GM12878 (cell line): ENCODE measurements around the gene MCEMP1. TPM values are rescaled to one million over a fixed set of nuclear protein-coding genes. Genes with fewer than 3 reads are reported as not detected.

ENCODE experiments used
- ATAC-seq: fragments of 200-7000 bp; cut with Tn5 transposase; 3 replicates; pipeline ENCODE4 v1.9.1; 2020; ENCODE audit warnings: mild to moderate bottlenecking, moderate library complexity
- BruUV-seq: library from RNA; stranded (reverse); fragments of 400-500 nt; replicated peaks from 2 replicates; lab custom pipeline; 2021; lab: Mats Ljungman, UMichigan
- CTCF ChIA-PET: fragments of 300-600 bp; sonication (Branson Sonifier 250); formaldehyde crosslinking; extraction: SDS; loops from one replicate; lab custom pipeline; 2021; ENCODE audit warnings: inconsistent platforms; lab: Yijun Ruan, JAX
- POLR2A ChIA-PET: fragments of 350-600 bp; formaldehyde crosslinking; extraction: SDS; loops from one replicate; lab custom pipeline; 2021; ENCODE audit warnings: inconsistent platforms; lab: Charles Lee
- RAD21 ChIA-PET: fragments of 300-600 bp; sonication (Branson Sonifier 250); formaldehyde crosslinking; loops from one replicate; lab custom pipeline; 2023; ENCODE audit warnings: antibody characterized with exemption; ENCODE audit not compliant: unreplicated experiment; lab: Charles Lee
- SMC1A ChIA-PET: fragments of 300-600 bp; sonication (Branson Sonifier 250); formaldehyde crosslinking; loops from one replicate; lab custom pipeline; 2023; ENCODE audit not compliant: unreplicated experiment, uncharacterized antibody; lab: Charles Lee
- DNase-seq: peaks from one replicate; pipeline ENCODE4 v3.0.0-alpha.2; 2011; ENCODE audit warnings: low read depth, low spot score
- FAIRE-seq: peaks from 3 replicates; lab custom pipeline; 2011; peaks lifted over from hg19 to GRCh38; lab: Jason Lieb, UNC
- H2AFZ ChIP-seq: 2 replicates; pipeline ENCODE4 v1.6.0; 2011; ENCODE audit warnings: low read depth, low read length, control low read depth; ENCODE audit not compliant: control insufficient read depth
- H3K27ac ChIP-seq: 2 replicates; pipeline ENCODE4 v1.5.1; 2011; ENCODE audit warnings: control low read depth; ENCODE audit not compliant: control insufficient read depth, insufficient read depth
- H3K27me3 ChIP-seq, 2 experiments: replicated peaks in 1 of 2; 2 replicates each; pipeline versions ENCODE4 v1.6.0 to v1.6.1; 2011; ENCODE audit warnings: low read length in 1 of 2; ENCODE audit not compliant: control insufficient read depth in 2 of 2, insufficient read depth in 2 of 2
- H3K36me3 ChIP-seq, 2 experiments: 2 replicates each; pipeline ENCODE4 v1.5.1; 2011; ENCODE audit warnings: low read length in 1 of 2; ENCODE audit not compliant: control insufficient read depth in 2 of 2, insufficient read depth in 2 of 2
- H3K4me1 ChIP-seq: 2 replicates; pipeline ENCODE4 v1.6.1; 2011; ENCODE audit warnings: mild to moderate bottlenecking, low read length, moderate library complexity, mixed read lengths; ENCODE audit not compliant: control insufficient read depth, insufficient read depth
- H3K4me2 ChIP-seq: 2 replicates; pipeline ENCODE4 v1.6.0; 2011; ENCODE audit warnings: control low read depth; ENCODE audit not compliant: control insufficient read depth, insufficient read depth
- H3K4me3 ChIP-seq: fragments of 200-600 bp; sonication (generic); 2 replicates; pipeline ENCODE4 v1.5.1; 2016
- H3K79me2 ChIP-seq: 2 replicates; pipeline ENCODE4 v1.6.0; 2011; ENCODE audit warnings: low read length; ENCODE audit not compliant: control insufficient read depth, insufficient read depth
- H3K9ac ChIP-seq: 2 replicates; pipeline ENCODE4 v1.8.0; 2011; ENCODE audit warnings: low read length, control low read depth, mixed read lengths; ENCODE audit not compliant: control insufficient read depth, insufficient read depth
- H3K9me3 ChIP-seq: replicated peaks from 3 replicates; pipeline ENCODE4 v1.5.1; 2011; ENCODE audit warnings: mild to moderate bottlenecking, low read length; ENCODE audit not compliant: control insufficient read depth, insufficient read depth
- H4K20me1 ChIP-seq: 2 replicates; pipeline ENCODE4 v1.6.0; 2011; ENCODE audit not compliant: control insufficient read depth, insufficient read depth
- CBX3 ChIP-seq: fragments of 200-600 bp; sonication (generic); IDR thresholded peaks from 2 replicates; pipeline ENCODE4 v1.6.1; 2016; ENCODE audit warnings: low read depth, borderline replicate concordance
- CREM ChIP-seq: IDR thresholded peaks from 2 replicates; pipeline ENCODE4 v1.6.1; 2014; ENCODE audit warnings: antibody characterized with exemption, low read depth
- E2F8 ChIP-seq: fragments of 450-650 bp; IDR thresholded peaks from 2 replicates; pipeline ENCODE4 v1.6.1; 2018; ENCODE audit warnings: mild to moderate bottlenecking, low read depth, moderate library complexity; ENCODE audit not compliant: partially characterized antibody
- NR2C1 ChIP-seq: fragments of 450-650 bp; IDR thresholded peaks from 2 replicates; pipeline ENCODE4 v1.6.1; 2017; ENCODE audit warnings: antibody characterized with exemption, mild to moderate bottlenecking, moderate library complexity
- RAD21 ChIP-seq: IDR thresholded peaks from 2 replicates; pipeline ENCODE4 v1.6.1; 2011; ENCODE audit warnings: mild to moderate bottlenecking, low read depth, low read length, moderate library complexity; ENCODE audit not compliant: insufficient read depth
- ZNF622 ChIP-seq: fragments of 450-650 bp; IDR thresholded peaks from 2 replicates; pipeline ENCODE4 v1.6.1; 2017; ENCODE audit warnings: mild to moderate bottlenecking, inconsistent platforms
- ZNF687 ChIP-seq: fragments of 450-650 bp; IDR thresholded peaks from 2 replicates; pipeline ENCODE4 v1.6.1; 2017; ENCODE audit warnings: mild to moderate bottlenecking, moderate library complexity
- ZSCAN29 ChIP-seq: fragments of 450-650 bp; IDR thresholded peaks from 2 replicates; pipeline ENCODE4 v1.6.1; 2017; ENCODE audit warnings: mild to moderate bottlenecking, moderate library complexity
- WGBS: methylation state at CpG from one replicate; pipeline ENCODE4 v1.1.6; 2016; ENCODE audit warnings: low lambda C conversion rate; ENCODE audit not compliant: insufficient replicate concordance, insufficient coverage; ENCODE audit errors: missing lambda C conversion rate; 5-methylcytosine and 5-hydroxymethylcytosine counted together
- in situ Hi-C: fragments of 300-500 bp; cut with MboI; formaldehyde crosslinking; loops from 9 replicates; pipeline ENCODE4 v1.14.3; 2018; ENCODE audit warnings: mixed read lengths
- intact Hi-C: fragments of 100-400 bp; cut with micrococcal nuclease; formaldehyde crosslinking; loops from one replicate; pipeline ENCODE4 v1.14.2; 2022; ENCODE audit not compliant: unreplicated experiment
- polyA plus RNA-seq, 11 experiments: library from polyadenylated mRNA; depleted of rRNA in 4 of 11; unstranded in 6 of 11; stranded (reverse) in 5 of 11; fragments of >200 nt; fragmentation: Nextera tagmentation in 4 of 11; fragmentation: Illumina TruSeq in 1 of 11; extraction: Ambion mirVana in 4 of 11; extraction: Trizol in 1 of 11; gene quantifications; 1 replicate in 1 of 11; 2 replicates in 10 of 11; pipeline versions ENCODE4 v1.2.1 to v1.2.3, GENCODE V29; 2011 to 2016; ENCODE audit warnings: inconsistent platforms in 2 of 11, missing spikeins in 2 of 11, low read depth in 1 of 11
- total RNA-seq, 4 experiments: library from RNA; depleted of rRNA in 3 of 4; stranded (reverse); fragments of >200 nt in 3 of 4; fragmentation: Illumina TruSeq in 1 of 4; extraction: Trizol in 1 of 4; gene quantifications; 2 replicates each; pipeline versions ENCODE4 v1.2.1 to v1.2.3, GENCODE V29; 2013 to 2021
- TF ChIP-seq, protein P1 (sequence below): fragments of 450-650 bp; IDR thresholded peaks from 2 replicates; pipeline ENCODE4 v1.6.1; 2017; ENCODE audit warnings: mild to moderate bottlenecking, moderate library complexity

Gene MCEMP1
- total and polyA plus RNA-seq, 10 of the 15 experiments (the other 5 are each of a cell fraction or from before 2014, with no cell fraction given) = 0.08 to 0.55 (median 0.26) TPM; not detected in 1

DNA sequence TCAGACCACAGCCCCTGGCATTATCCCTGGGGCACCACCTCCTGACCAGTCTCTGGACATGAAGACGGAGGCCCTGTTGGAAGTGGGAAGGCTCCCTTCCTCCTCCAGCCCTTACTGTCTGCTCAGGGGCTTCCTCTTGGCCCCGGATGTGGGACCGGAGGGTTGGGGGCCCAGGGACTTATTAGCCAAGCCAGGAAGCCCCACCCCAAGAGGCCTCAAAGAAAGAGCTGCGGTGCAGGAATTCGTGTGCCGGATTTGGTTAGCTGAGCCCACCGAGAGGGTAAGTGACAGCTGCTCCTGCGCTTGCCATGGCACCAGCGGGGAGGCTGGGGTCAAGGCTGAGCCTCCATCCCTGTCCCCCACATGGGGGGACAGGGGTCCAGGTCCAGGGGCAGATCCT, 8.0 kb upstream of the MCEMP1 start, which contains the start of gene RETN:
TSS of gene RETN (plus strand) at position 208 of the 400 bp plus-strand sequence. CDS start 278 bp downstream, outside the sequence.
- ChIA-PET POLR2A (interaction anchor here (0.6 kb wide), 1 partner anchor 300 kb away, joined by 3 read pairs; no protein-coding TSS in a partner anchor), CTCF (interaction anchor here (1.0 to 1.8 kb wide), 3 partner anchors 12 to 132 kb away, joined by 3 to 6 read pairs (median 3); partner anchors contain the start of gene TRAPPC5)
- DNase-seq = no peak
- TF ChIP-seq ZNF622 (no peak), NR2C1 (no peak), ZSCAN29 (no peak), CBX3 (no peak), ZNF687 (no peak), E2F8 (no peak), CREM (no peak), RAD21 (no peak)
- TF ChIP-seq, protein P1, sequence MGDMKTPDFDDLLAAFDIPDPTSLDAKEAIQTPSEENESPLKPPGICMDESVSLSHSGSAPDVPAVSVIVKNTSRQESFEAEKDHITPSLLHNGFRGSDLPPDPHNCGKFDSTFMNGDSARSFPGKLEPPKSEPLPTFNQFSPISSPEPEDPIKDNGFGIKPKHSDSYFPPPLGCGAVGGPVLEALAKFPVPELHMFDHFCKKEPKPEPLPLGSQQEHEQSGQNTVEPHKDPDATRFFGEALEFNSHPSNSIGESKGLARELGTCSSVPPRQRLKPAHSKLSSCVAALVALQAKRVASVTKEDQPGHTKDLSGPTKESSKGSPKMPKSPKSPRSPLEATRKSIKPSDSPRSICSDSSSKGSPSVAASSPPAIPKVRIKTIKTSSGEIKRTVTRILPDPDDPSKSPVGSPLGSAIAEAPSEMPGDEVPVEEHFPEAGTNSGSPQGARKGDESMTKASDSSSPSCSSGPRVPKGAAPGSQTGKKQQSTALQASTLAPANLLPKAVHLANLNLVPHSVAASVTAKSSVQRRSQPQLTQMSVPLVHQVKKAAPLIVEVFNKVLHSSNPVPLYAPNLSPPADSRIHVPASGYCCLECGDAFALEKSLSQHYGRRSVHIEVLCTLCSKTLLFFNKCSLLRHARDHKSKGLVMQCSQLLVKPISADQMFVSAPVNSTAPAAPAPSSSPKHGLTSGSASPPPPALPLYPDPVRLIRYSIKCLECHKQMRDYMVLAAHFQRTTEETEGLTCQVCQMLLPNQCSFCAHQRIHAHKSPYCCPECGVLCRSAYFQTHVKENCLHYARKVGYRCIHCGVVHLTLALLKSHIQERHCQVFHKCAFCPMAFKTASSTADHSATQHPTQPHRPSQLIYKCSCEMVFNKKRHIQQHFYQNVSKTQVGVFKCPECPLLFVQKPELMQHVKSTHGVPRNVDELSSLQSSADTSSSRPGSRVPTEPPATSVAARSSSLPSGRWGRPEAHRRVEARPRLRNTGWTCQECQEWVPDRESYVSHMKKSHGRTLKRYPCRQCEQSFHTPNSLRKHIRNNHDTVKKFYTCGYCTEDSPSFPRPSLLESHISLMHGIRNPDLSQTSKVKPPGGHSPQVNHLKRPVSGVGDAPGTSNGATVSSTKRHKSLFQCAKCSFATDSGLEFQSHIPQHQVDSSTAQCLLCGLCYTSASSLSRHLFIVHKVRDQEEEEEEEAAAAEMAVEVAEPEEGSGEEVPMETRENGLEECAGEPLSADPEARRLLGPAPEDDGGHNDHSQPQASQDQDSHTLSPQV = no peak

More for the DNA sequence above, 8.0 kb upstream of the MCEMP1 start, which contains the start of gene RETN:
- H3K9ac ChIP-seq = no peak within 1 kb of the TSS
- no peaks in the 10 kb centered on the region for H3K4me1 ChIP-seq
- no peak within 1 kb of the TSS for H3K27ac ChIP-seq
- no peak within 1 kb of the TSS for H2AFZ ChIP-seq
- no peaks in the 10 kb centered on the region for H3K36me3 ChIP-seq
- H4K20me1 ChIP-seq = no peaks in the 10 kb centered on the region
- intact Hi-C loops = no loop called here
- ATAC-seq (no peak), FAIRE-seq (no peak)
- no peaks in the 10 kb centered on the region for H3K79me2 ChIP-seq
- no TSS peak for BruUV-seq
- no peak within 1 kb of the TSS for H3K4me2 ChIP-seq
- H3K4me3 ChIP-seq = no peak within 1 kb of the TSS
- in situ Hi-C loops = no loop called here
- H3K27me3 ChIP-seq = peaks cover 4 to 7% of the 10 kb centered on the region in 2 experiments; a peak in 3 of 4 replicates
- H3K9me3 ChIP-seq = no peaks in the 10 kb centered on the region
- 23% methylated on average over 9 of the region's 9 CpGs for WGBS
- RAD21 ChIA-PET = no interaction called here
- SMC1A ChIA-PET = no interaction called here
